H9 (cell line): ENCODE results near the gene PDE5A. TPM values are rescaled to one million over a fixed set of nuclear protein-coding genes. Genes with fewer than 3 reads are reported as not detected.

Experiments used
- DNase-seq: peaks from one replicate; pipeline ENCODE4 v3.0.0-alpha.2; 2017
- H2AFZ ChIP-seq: one replicate; pipeline ENCODE4 v1.6.1; 2013; ENCODE audit warnings: mild to moderate bottlenecking, low read length, control low read depth, moderate library complexity
- H2AK5ac ChIP-seq: 2 replicates; pipeline ENCODE4 v1.6.1; 2013; ENCODE audit warnings: low read length, control low read depth, mixed read lengths; ENCODE audit not compliant: insufficient read length
- H2BK120ac ChIP-seq: one replicate; pipeline ENCODE4 v1.6.1; 2013; ENCODE audit warnings: low read depth, mild to moderate bottlenecking, low read length, control low read depth, inconsistent platforms; ENCODE audit not compliant: poor library complexity, severe bottlenecking
- H2BK12ac ChIP-seq: 2 replicates; pipeline ENCODE4 v1.6.1; 2013; ENCODE audit warnings: low read length, control low read depth, mixed read lengths, low read depth; ENCODE audit not compliant: insufficient read length
- H2BK15ac ChIP-seq: 2 replicates; pipeline ENCODE4 v1.6.1; 2013; ENCODE audit warnings: low read depth, low read length, control low read depth
- H2BK20ac ChIP-seq: one replicate; pipeline ENCODE4 v1.6.1; 2013; ENCODE audit warnings: low read depth, mild to moderate bottlenecking, low read length, control low read depth, inconsistent platforms; ENCODE audit not compliant: poor library complexity, severe bottlenecking
- H2BK5ac ChIP-seq: 2 replicates; pipeline ENCODE4 v1.6.1; 2013; ENCODE audit warnings: low read length, control low read depth, mixed read lengths; ENCODE audit not compliant: insufficient read length
- H3K14ac ChIP-seq: 2 replicates; pipeline ENCODE4 v1.6.1; 2013; ENCODE audit warnings: low read length, control low read depth; ENCODE audit not compliant: insufficient read depth
- H3K18ac ChIP-seq: 2 replicates; pipeline ENCODE4 v1.6.1; 2013; ENCODE audit warnings: low read depth, mild to moderate bottlenecking, mixed read lengths, low read length, control low read depth; ENCODE audit not compliant: insufficient read length
- H3K23ac ChIP-seq: 2 replicates; pipeline ENCODE4 v1.6.1; 2013; ENCODE audit warnings: low read length, control low read depth, mixed read lengths, low read depth; ENCODE audit not compliant: insufficient read length
- H3K23me2 ChIP-seq: 2 replicates; pipeline ENCODE4 v1.6.1; 2013; ENCODE audit warnings: low read depth, mild to moderate bottlenecking, mixed read lengths, low read length, control low read depth; ENCODE audit not compliant: insufficient read length, poor library complexity, severe bottlenecking
- H3K27ac ChIP-seq: 2 replicates; pipeline ENCODE4 v1.5.1; 2013; ENCODE audit warnings: low read length, control low read depth, mixed read lengths, low read depth; ENCODE audit not compliant: insufficient read length
- H3K27me3 ChIP-seq: 2 replicates; pipeline ENCODE4 v1.6.1; 2013; ENCODE audit warnings: low read length, control low read depth, inconsistent platforms; ENCODE audit not compliant: insufficient read depth
- H3K4ac ChIP-seq: 2 replicates; pipeline ENCODE4 v1.6.1; 2013; ENCODE audit warnings: low read depth, mild to moderate bottlenecking, control low read depth, inconsistent platforms, low read length, moderate library complexity
- H3K4me1 ChIP-seq: 2 replicates; pipeline ENCODE4 v1.6.1; 2013; ENCODE audit warnings: low read length, control low read depth, inconsistent platforms; ENCODE audit not compliant: insufficient read depth
- H3K4me2 ChIP-seq: 2 replicates; pipeline ENCODE4 v1.6.1; 2013; ENCODE audit warnings: low read length, control low read depth, mixed read lengths; ENCODE audit not compliant: insufficient read length, insufficient read depth
- H3K56ac ChIP-seq: 2 replicates; pipeline ENCODE4 v1.6.1; 2013; ENCODE audit warnings: low read depth, mild to moderate bottlenecking, mixed read lengths, low read length, control low read depth; ENCODE audit not compliant: insufficient read length
- H3K79me1 ChIP-seq: 2 replicates; pipeline ENCODE4 v1.6.1; 2013; ENCODE audit warnings: low read depth, mild to moderate bottlenecking, moderate library complexity, low read length, control low read depth, inconsistent platforms; ENCODE audit not compliant: insufficient read depth, poor library complexity, severe bottlenecking
- H3K79me2 ChIP-seq: 2 replicates; pipeline ENCODE4 v1.6.1; 2013; ENCODE audit warnings: low read length, control low read depth, inconsistent platforms; ENCODE audit not compliant: insufficient read depth
- H3K9ac ChIP-seq: 2 replicates; pipeline ENCODE4 v1.6.1; 2013; ENCODE audit warnings: low read length, control low read depth, mixed read lengths; ENCODE audit not compliant: insufficient read length; ENCODE audit errors: extremely low read depth
- H3K9me3 ChIP-seq: one replicate; pipeline ENCODE4 v1.6.1; 2013; ENCODE audit warnings: low read depth, low read length, inconsistent platforms; ENCODE audit not compliant: control insufficient read depth
- H3T11ph ChIP-seq: one replicate; pipeline ENCODE4 v1.6.1; 2013; ENCODE audit warnings: mild to moderate bottlenecking, low read length, control low read depth, inconsistent platforms
- H4K20me1 ChIP-seq: one replicate; pipeline ENCODE4 v1.6.1; 2013; ENCODE audit not compliant: control insufficient read depth, insufficient read length, insufficient read depth
- H4K5ac ChIP-seq: 2 replicates; pipeline ENCODE4 v1.6.1; 2013; ENCODE audit warnings: low read depth, mild to moderate bottlenecking, mixed read lengths, low read length, control low read depth; ENCODE audit not compliant: insufficient read length
- H4K8ac ChIP-seq: replicated peaks from 2 replicates; pipeline ENCODE4 v1.6.1; 2013; ENCODE audit warnings: low read length, control low read depth, mixed read lengths, low read depth; ENCODE audit not compliant: insufficient read length
- H4K91ac ChIP-seq: 2 replicates; pipeline ENCODE4 v1.6.1; 2013; ENCODE audit warnings: low read depth, mild to moderate bottlenecking, moderate library complexity, mixed read lengths, low read length, control low read depth; ENCODE audit not compliant: insufficient read length
- H3K27ac Mint-ChIP-seq, 3 experiments: 2 replicates in 2 of 3; 3 replicates in 1 of 3; pipeline ENCODE4 v1.8.0; 2020 to 2021; ENCODE audit warnings: mixed read lengths in 3 of 3, mild to moderate bottlenecking in 1 of 3, moderate library complexity in 1 of 3
- H3K27me3 Mint-ChIP-seq: 2 replicates; pipeline ENCODE4 v1.8.0; 2021; ENCODE audit warnings: low read depth, mild to moderate bottlenecking, moderate library complexity, mixed read lengths
- H3K36me3 Mint-ChIP-seq, 3 experiments: 2 replicates in 2 of 3; 3 replicates in 1 of 3; pipeline ENCODE4 v1.8.0; 2020 to 2021; ENCODE audit warnings: low read depth in 3 of 3, mixed read lengths in 3 of 3; ENCODE audit not compliant: insufficient read depth in 1 of 3
- H3K4me1 Mint-ChIP-seq, 2 experiments: 2 replicates each; pipeline ENCODE4 v1.8.0; 2020; ENCODE audit warnings: mixed read lengths in 2 of 2
- H3K4me3 Mint-ChIP-seq, 2 experiments: 2 replicates in 1 of 2; 3 replicates in 1 of 2; pipeline ENCODE4 v1.8.0; 2020 to 2021; ENCODE audit warnings: mild to moderate bottlenecking in 2 of 2, mixed read lengths in 2 of 2, moderate library complexity in 1 of 2
- H3K9me3 Mint-ChIP-seq, 2 experiments: 2 replicates in 1 of 2; 3 replicates in 1 of 2; pipeline ENCODE4 v1.8.0; 2020; ENCODE audit warnings: mild to moderate bottlenecking in 2 of 2, mixed read lengths in 2 of 2, moderate library complexity in 1 of 2
- CTCF ChIP-seq: fragments of 200-600 bp; sonication (generic); conservative IDR thresholded peaks from 3 replicates; pipeline ENCODE4 v1.8.0; 2021; ENCODE audit warnings: antibody characterized with exemption, mild to moderate bottlenecking
- total RNA-seq: library from RNA; stranded (reverse); gene quantifications from 2 replicates; pipeline ENCODE4 v1.2.1, GENCODE V29; 2021

Gene PDE5A
- total RNA-seq, 1 experiment from 2014 or later, result 15.7 TPM

GRCh38 chr4:119478446-119479179 lies 150.0 kb downstream of the PDE5A start:
- H2BK12ac ChIP-seq, result no peak overlapping the region
- no peak overlapping the region for H3T11ph ChIP-seq
- H2AFZ ChIP-seq, result no peak overlapping the region
- H2BK15ac ChIP-seq, result no peak overlapping the region
- DNase-seq, result no peak
- no peak overlapping the region for H2BK20ac ChIP-seq
- no peak overlapping the region for H2BK5ac ChIP-seq
- peaks cover 12% of the 10 kb centered on the region for H3K9me3 ChIP-seq
- TF ChIP-seq CTCF, result no peak
- no peak overlapping the region for H3K27ac ChIP-seq
- H3K4me3 Mint-ChIP-seq, result no peak overlapping the region
- H4K20me1 ChIP-seq, result no peaks in the 10 kb centered on the region
- no peak overlapping the region for H3K18ac ChIP-seq
- no peaks in the 10 kb centered on the region for H3K4me1 ChIP-seq
- H3K27me3 ChIP-seq, result no peaks in the 10 kb centered on the region
- H3K79me1 ChIP-seq, result no peaks in the 10 kb centered on the region
- H3K27ac Mint-ChIP-seq, result no peak overlapping the region
- H3K27me3 Mint-ChIP-seq, result no peaks in the 10 kb centered on the region
- H3K23ac ChIP-seq, result no peak overlapping the region
- H3K14ac ChIP-seq, result no peak overlapping the region
- H3K56ac ChIP-seq, result no peak overlapping the region
- no peak overlapping the region for H3K9ac ChIP-seq
- H4K8ac ChIP-seq, result no peak overlapping the region
- no peaks in the 10 kb centered on the region for H3K23me2 ChIP-seq
- no peak overlapping the region for H4K5ac ChIP-seq
- no peak overlapping the region for H4K91ac ChIP-seq
- peaks cover 44 to 57% (median 51%) of the 10 kb centered on the region in 3 experiments for H3K36me3 Mint-ChIP-seq
- no peak overlapping the region for H2AK5ac ChIP-seq
- no peaks in the 10 kb centered on the region for H3K79me2 ChIP-seq
- no peak overlapping the region for H2BK120ac ChIP-seq
- H3K9me3 Mint-ChIP-seq, result peaks cover 18 to 22% of the 10 kb centered on the region in 2 experiments
- no peak overlapping the region for H3K4me2 ChIP-seq
- no peak overlapping the region for H3K4ac ChIP-seq
- no peaks in the 10 kb centered on the region for H3K4me1 Mint-ChIP-seq
